Esophagus squamous epithelium (tissue), 5 donors: ENCODE results near the gene TMEM182. TPM values are rescaled to one million over a fixed set of nuclear protein-coding genes. Genes with fewer than 3 reads are reported as not detected.

Experiments used
- DNase-seq: peaks from one replicate; lab custom pipeline; 2025; lab: John Stamatoyannopoulos, UW
- H3K27ac ChIP-seq, 4 donors: fragments of 200-600 bp; sonication (generic); one replicate each; pipeline ENCODE4 v1.5.1; 2016 to 2019; ENCODE audit warnings: mild to moderate bottlenecking in 1 of 4
- H3K27me3 ChIP-seq, 4 donors: fragments of 200-600 bp; sonication (generic); 1 replicate in 3 of 4; 2 replicates in 1 of 4; pipeline versions ENCODE4 v1.5.1 to v1.6.0; 2017 to 2021; ENCODE audit warnings: antibody characterized with exemption in 1 of 4
- H3K36me3 ChIP-seq, 3 donors: fragments of 200-600 bp; sonication (generic); one replicate each; pipeline ENCODE4 v1.5.1; 2016 to 2019
- H3K4me1 ChIP-seq, 3 donors: fragments of 200-600 bp; sonication (generic); one replicate each; pipeline ENCODE4 v1.5.1; 2017 to 2019
- H3K4me3 ChIP-seq, 4 donors: fragments of 200-600 bp; sonication (generic); 1 replicate in 3 of 4; 2 replicates in 1 of 4; pipeline ENCODE4 v1.5.1; 2016 to 2019; ENCODE audit warnings: mild to moderate bottlenecking in 2 of 4, moderate library complexity in 1 of 4
- H3K9me3 ChIP-seq, 3 donors: fragments of 200-600 bp; sonication (generic); one replicate each; pipeline ENCODE4 v1.5.1; 2016 to 2019
- POLR2A ChIP-seq, 4 donors: fragments of 450-650 bp; IDR thresholded peaks; one replicate each; pipeline ENCODE4 v1.6.1; 2017; ENCODE audit warnings: antibody characterized with exemption in 4 of 4, mild to moderate bottlenecking in 4 of 4, moderate library complexity in 3 of 4
- WGBS, 2 donors: methylation state at CpG; one replicate each; pipeline ENCODE4 v1.1.5; 2018; 5-methylcytosine and 5-hydroxymethylcytosine counted together
- intact Hi-C: fragments of 100-400 bp; cut with DNase I; formaldehyde crosslinking; loops from one replicate; pipeline ENCODE4 v1.15.0; 2022
- total RNA-seq, 4 donors: library from RNA; depleted of rRNA; stranded (reverse); fragments of >200 nt; gene quantifications; one replicate each; pipeline ENCODE4 v1.1.0, GENCODE V29; 2016
- TF ChIP-seq, protein P1 (sequence below), 6 experiments: fragments of 450-650 bp in 4 of 6; fragments of 200-600 bp in 2 of 6; sonication (generic) in 2 of 6; IDR thresholded peaks; one replicate each; pipeline ENCODE4 v1.5.1; 2016 to 2019; ENCODE audit warnings: antibody characterized with exemption in 6 of 6, mild to moderate bottlenecking in 4 of 6, moderate library complexity in 4 of 6
- donor health status: DM: yes; HTN: yes; CAD: no.

Gene TMEM182
- total RNA-seq, 4 donors from 2014 or later: 0.45 to 3.0 (median 1.6) TPM

DNA sequence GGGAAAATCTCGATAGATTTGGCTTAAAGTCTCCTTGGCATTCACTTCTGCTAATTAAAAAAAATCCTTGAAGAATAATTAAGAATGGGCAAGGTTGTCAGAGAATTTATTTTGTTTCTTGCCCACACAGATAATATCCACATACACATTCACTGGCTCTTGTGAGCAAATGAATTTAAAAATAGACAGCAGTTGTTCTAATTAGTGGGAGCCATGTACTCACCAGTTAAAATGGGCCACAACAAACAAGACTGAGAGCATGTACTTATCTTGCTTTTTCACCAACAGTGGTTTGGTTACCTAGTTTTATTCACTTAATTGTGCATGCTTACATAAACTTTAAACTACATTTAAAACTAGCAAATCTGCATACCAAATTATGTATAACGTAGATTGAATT, 53.5 kb downstream of the TMEM182 start:
- Histone ChIP-seq H3K27me3 (no peaks in the 10 kb centered on the region), H3K4me1 (no peaks in the 10 kb centered on the region), H3K27ac (no peak overlapping the region), H3K36me3 (no peaks in the 10 kb centered on the region), H3K4me3 (no peak overlapping the region), H3K9me3 (no peaks in the 10 kb centered on the region)
- intact Hi-C loops: loop anchor here (10.0 kb wide), 1 partner anchor 60 kb away; no protein-coding TSS in a partner anchor
- DNase-seq: no peak
- 77 to 88% methylated on average over 2 of the region's 2 CpGs for WGBS, 2 donors
- TF ChIP-seq, protein P1, sequence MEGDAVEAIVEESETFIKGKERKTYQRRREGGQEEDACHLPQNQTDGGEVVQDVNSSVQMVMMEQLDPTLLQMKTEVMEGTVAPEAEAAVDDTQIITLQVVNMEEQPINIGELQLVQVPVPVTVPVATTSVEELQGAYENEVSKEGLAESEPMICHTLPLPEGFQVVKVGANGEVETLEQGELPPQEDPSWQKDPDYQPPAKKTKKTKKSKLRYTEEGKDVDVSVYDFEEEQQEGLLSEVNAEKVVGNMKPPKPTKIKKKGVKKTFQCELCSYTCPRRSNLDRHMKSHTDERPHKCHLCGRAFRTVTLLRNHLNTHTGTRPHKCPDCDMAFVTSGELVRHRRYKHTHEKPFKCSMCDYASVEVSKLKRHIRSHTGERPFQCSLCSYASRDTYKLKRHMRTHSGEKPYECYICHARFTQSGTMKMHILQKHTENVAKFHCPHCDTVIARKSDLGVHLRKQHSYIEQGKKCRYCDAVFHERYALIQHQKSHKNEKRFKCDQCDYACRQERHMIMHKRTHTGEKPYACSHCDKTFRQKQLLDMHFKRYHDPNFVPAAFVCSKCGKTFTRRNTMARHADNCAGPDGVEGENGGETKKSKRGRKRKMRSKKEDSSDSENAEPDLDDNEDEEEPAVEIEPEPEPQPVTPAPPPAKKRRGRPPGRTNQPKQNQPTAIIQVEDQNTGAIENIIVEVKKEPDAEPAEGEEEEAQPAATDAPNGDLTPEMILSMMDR (IDR thresholded peaks at IDR 0.05): no peak
- no peak for TF ChIP-seq POLR2A (IDR thresholded peaks at IDR 0.05)

DNA sequence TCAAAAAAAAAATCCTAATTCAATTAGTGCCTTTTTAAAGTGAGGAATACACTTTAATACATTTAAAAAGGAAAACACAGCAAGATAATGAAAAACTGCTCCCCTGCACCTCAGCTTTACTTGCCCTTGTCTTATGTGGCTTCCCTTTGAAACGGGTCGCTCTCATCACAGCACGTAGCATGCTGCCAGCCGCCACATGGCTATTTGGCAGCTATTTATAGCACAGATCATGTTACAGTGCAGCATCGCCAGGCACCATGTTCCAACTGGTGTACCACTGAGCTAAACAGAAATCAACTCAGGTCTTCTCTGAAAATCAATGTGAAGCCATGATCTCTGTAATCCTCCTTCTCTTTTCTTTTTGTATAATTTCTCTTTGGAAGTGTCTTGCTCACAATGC, 65.1 kb downstream of the TMEM182 start:
- intact Hi-C loops: no loop called here
- no peak for DNase-seq
- no peak for TF ChIP-seq POLR2A (IDR thresholded peaks at IDR 0.05)
- TF ChIP-seq, protein P1 (IDR thresholded peaks at IDR 0.05): no peak
- H3K9me3 ChIP-seq: no peaks in the 10 kb centered on the region
- no peaks in the 10 kb centered on the region for H3K36me3 ChIP-seq
- WGBS, 2 donors: 6 to 8% methylated on average over 5 of the region's 5 CpGs
- H3K4me1 ChIP-seq: peaks cover 0 to 3% (median 0%) of the 10 kb centered on the region in 3 donors
- H3K4me3 ChIP-seq: no peak overlapping the region
- no peak overlapping the region for H3K27ac ChIP-seq
- no peaks in the 10 kb centered on the region for H3K27me3 ChIP-seq

GRCh38 chr2:102832789-102833188, 71.0 kb downstream of the TMEM182 start:
- no peaks in the 10 kb centered on the region for H3K9me3 ChIP-seq
- H3K4me1 ChIP-seq: no peaks in the 10 kb centered on the region
- H3K36me3 ChIP-seq: no peaks in the 10 kb centered on the region
- no peak overlapping the region for H3K27ac ChIP-seq
- DNase-seq: no peak
- intact Hi-C loops: no loop called here
- TF ChIP-seq POLR2A (IDR thresholded peaks at IDR 0.05): no peak
- TF ChIP-seq, protein P1 (IDR thresholded peaks at IDR 0.05): no peak
- 41 to 69% methylated on average over 2 of the region's 2 CpGs for WGBS, 2 donors
- H3K4me3 ChIP-seq: no peak overlapping the region
- no peaks in the 10 kb centered on the region for H3K27me3 ChIP-seq

DNA sequence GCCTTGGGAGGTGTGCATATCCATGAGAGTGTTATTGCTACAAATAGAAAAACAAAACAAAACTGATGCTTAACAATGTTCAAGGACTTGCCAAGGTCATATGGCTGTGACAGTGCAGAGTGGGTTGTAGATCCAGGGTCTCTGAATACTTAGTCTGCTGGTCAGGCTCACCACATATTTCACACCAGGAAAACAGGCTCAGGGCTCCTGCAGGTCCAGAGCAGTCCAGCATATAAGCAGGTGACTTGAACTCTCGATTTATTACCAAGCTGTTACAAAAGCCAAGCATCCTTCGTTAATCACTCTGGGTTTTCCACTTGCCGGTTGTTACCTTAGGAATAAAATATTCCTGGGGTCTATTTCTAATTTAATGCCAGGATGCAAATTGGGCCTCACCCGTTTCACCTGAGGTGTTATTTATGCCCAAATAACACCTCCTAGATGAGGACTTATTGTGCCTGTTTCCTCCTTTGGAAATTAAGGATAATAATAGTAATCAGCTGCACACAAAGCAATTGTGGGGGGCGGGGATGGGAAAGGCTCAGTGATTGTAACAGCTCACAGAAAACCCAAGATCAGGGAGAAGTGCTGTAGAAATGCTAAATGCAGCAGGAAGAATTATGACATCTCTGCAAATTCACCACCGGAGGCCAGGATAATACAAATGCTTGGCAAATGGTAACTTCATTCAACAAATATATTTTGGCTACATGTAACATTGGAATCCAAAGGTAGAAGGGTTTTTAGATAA, 72.9 kb downstream of the TMEM182 start:
- no peaks in the 10 kb centered on the region for H3K9me3 ChIP-seq
- TF ChIP-seq, protein P1 (IDR thresholded peaks at IDR 0.05): no peak
- no peak for TF ChIP-seq POLR2A (IDR thresholded peaks at IDR 0.05)
- H3K4me1 ChIP-seq: no peaks in the 10 kb centered on the region
- intact Hi-C loops: no loop called here
- DNase-seq: no peak
- H3K27me3 ChIP-seq: no peaks in the 10 kb centered on the region
- no peak overlapping the region for H3K27ac ChIP-seq
- no peak overlapping the region for H3K4me3 ChIP-seq
- WGBS, 2 donors: 83 to 90% methylated on average over 6 of the region's 6 CpGs
- H3K36me3 ChIP-seq: no peaks in the 10 kb centered on the region

DNA sequence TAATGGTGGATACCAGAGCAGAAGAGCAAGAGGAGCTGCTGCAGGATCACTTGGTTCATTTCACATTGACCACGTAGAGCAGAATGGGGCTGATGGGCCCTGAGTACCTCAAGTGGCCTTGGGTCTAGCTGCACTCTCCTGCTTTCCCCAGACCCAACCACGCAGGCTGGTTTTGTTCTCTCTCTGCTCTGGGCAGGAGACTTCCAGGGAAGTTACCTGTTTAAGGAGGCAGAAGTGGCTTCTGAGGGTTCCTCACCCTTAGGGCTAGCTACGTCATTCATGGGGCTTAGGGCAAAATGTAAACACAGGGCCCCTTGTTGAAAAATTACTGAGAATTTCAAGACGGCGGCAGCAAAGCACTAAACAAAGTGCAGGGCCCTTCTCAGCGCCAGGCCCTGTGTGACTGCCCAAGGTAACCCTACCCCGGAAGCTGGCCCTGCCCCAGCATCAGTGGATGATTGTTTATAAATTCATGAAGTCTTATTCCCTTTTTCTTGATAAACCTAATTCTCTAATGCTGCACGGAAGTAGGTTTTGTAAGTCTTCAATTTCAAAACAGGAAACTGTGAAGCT, 75.9 kb downstream of the TMEM182 start:
- 71 to 74% methylated on average over 5 to 7 of the region's 8 CpGs for WGBS, 2 donors
- no peak overlapping the region for H3K4me3 ChIP-seq
- no peaks in the 10 kb centered on the region for H3K27me3 ChIP-seq
- no peak for DNase-seq
- no peak for TF ChIP-seq POLR2A (IDR thresholded peaks at IDR 0.05)
- TF ChIP-seq, protein P1 (IDR thresholded peaks at IDR 0.05): no peak
- intact Hi-C loops: no loop called here
- no peaks in the 10 kb centered on the region for H3K36me3 ChIP-seq
- no peaks in the 10 kb centered on the region for H3K9me3 ChIP-seq
- no peak overlapping the region for H3K27ac ChIP-seq
- H3K4me1 ChIP-seq: no peaks in the 10 kb centered on the region
